HCT116 (cell line): ENCODE measurements around the gene MXD3. TPM values are rescaled to one million over a fixed set of nuclear protein-coding genes. Genes with fewer than 3 reads are reported as not detected.
A peak's percentile ranks its signal among the peaks of the same experiment; 100 is the strongest.

Experiments
- ATAC-seq: fragments of 200-7000 bp; cut with Tn5 transposase; 2 replicates; pipeline ENCODE4 v1.9.1; 2020; ENCODE audit warnings: mild to moderate bottlenecking, moderate library complexity
- BruUV-seq: library from RNA; stranded (reverse); fragments of 400-500 nt; replicated peaks from 2 replicates; lab custom pipeline; 2021; lab: Mats Ljungman, UMichigan
- CTCF ChIA-PET: fragments of 300-600 bp; sonication (Branson Sonifier 250); formaldehyde crosslinking; loops from one replicate; lab custom pipeline; 2021; ENCODE audit warnings: antibody characterized with exemption; lab: Charles Lee
- POLR2A ChIA-PET: fragments of 300-600, 350-600 bp; sonication (Branson Sonifier 250); formaldehyde crosslinking; loops from one replicate; lab custom pipeline; 2021; ENCODE audit warnings: antibody characterized with exemption; lab: Charles Lee
- RAD21 ChIA-PET, 2 experiments: fragments of 300-600 bp; sonication (Branson Sonifier 250); formaldehyde crosslinking; loops; one replicate each; lab custom pipeline; 2023; ENCODE audit warnings: low total read pairs in 2 of 2; ENCODE audit not compliant: uncharacterized antibody in 2 of 2, unreplicated experiment in 2 of 2, low non-redundant PET in 1 of 2; lab: Charles Lee
- DNase-seq: peaks from one replicate; pipeline ENCODE4 v3.0.0-alpha.2; 2010; ENCODE audit warnings: low read depth, low spot score
- H2AFZ ChIP-seq: fragments of 200-600 bp; shearing (Covaris generic), sonication (generic); 2 replicates; pipeline ENCODE4 v1.6.1; 2017; ENCODE audit warnings: low read depth, mixed run types, mixed read lengths, antibody characterized with exemption, low read length; ENCODE audit not compliant: poor library complexity, severe bottlenecking
- H3K27ac ChIP-seq: 2 replicates; pipeline ENCODE4 v1.5.1; 2012; ENCODE audit warnings: low read depth, low read length
- H3K27me3 ChIP-seq: fragments of 200-600 bp; sonication (generic); 2 replicates; pipeline ENCODE4 v1.6.1; 2016; ENCODE audit warnings: mixed run types, low read length, mixed read lengths; ENCODE audit not compliant: insufficient read depth
- H3K36me3 ChIP-seq, 2 experiments: fragments of 200-500 bp in 1 of 2; fragments of 200-600 bp in 1 of 2; sonication (Bioruptor generic) in 1 of 2; sonication (generic) in 1 of 2; 2 replicates each; pipeline versions ENCODE4 v1.5.1 to v1.6.1; 2014 to 2016; ENCODE audit warnings: low read length in 2 of 2, inconsistent platforms in 1 of 2, mixed read lengths in 1 of 2, mixed run types in 1 of 2; ENCODE audit not compliant: insufficient read depth in 2 of 2, control insufficient read depth in 1 of 2
- H3K4me1 ChIP-seq, 2 experiments: fragments of 200-600 bp in 1 of 2; sonication (generic) in 1 of 2; 2 replicates each; pipeline versions ENCODE4 v1.5.1 to v1.6.1; 2012 to 2017; ENCODE audit warnings: low read length in 2 of 2, inconsistent platforms in 1 of 2, mild to moderate bottlenecking in 1 of 2, mixed read lengths in 1 of 2, mixed run types in 1 of 2, moderate library complexity in 1 of 2; ENCODE audit not compliant: insufficient read depth in 2 of 2, control insufficient read depth in 1 of 2
- H3K4me2 ChIP-seq: fragments of 200-600 bp; sonication (generic); 2 replicates; pipeline ENCODE4 v1.6.1; 2017; ENCODE audit warnings: mixed run types, low read length, mixed read lengths
- H3K4me3 ChIP-seq, 2 experiments: fragments of 200-600 bp in 1 of 2; sonication (generic) in 1 of 2; replicated peaks in 1 of 2; 2 replicates each; pipeline ENCODE4 v1.5.1; 2011 to 2016; ENCODE audit warnings: low read length in 2 of 2, control low read depth in 1 of 2, low read depth in 1 of 2, mild to moderate bottlenecking in 1 of 2, mixed read lengths in 1 of 2, mixed run types in 1 of 2
- H3K79me2 ChIP-seq: fragments of 200-600 bp; sonication (generic); 2 replicates; pipeline ENCODE4 v1.6.1; 2017; ENCODE audit warnings: mild to moderate bottlenecking, mixed run types, low read length, moderate library complexity, mixed read lengths; ENCODE audit not compliant: insufficient read depth
- H3K9ac ChIP-seq: fragments of 200-600 bp; sonication (generic); 2 replicates; pipeline ENCODE4 v1.6.1; 2016; ENCODE audit warnings: low read length, mixed read lengths
- H3K9me2 ChIP-seq: fragments of 200-600 bp; sonication (generic), shearing (Covaris generic); 2 replicates; pipeline ENCODE4 v1.6.1; 2017; ENCODE audit warnings: mixed run types, mild to moderate bottlenecking, moderate library complexity; ENCODE audit not compliant: insufficient read depth
- H3K9me3 ChIP-seq, 2 experiments: fragments of 200-500 bp in 1 of 2; fragments of 200-600 bp in 1 of 2; sonication (Bioruptor generic) in 1 of 2; sonication (generic) in 1 of 2; 2 replicates each; pipeline ENCODE4 v1.6.1; 2014 to 2017; ENCODE audit warnings: low read length in 2 of 2, mixed read lengths in 2 of 2, inconsistent platforms in 1 of 2, low read depth in 1 of 2, mild to moderate bottlenecking in 1 of 2, mixed run types in 1 of 2, moderate library complexity in 1 of 2; ENCODE audit not compliant: control insufficient read depth in 1 of 2, insufficient read depth in 1 of 2
- H4K20me1 ChIP-seq: fragments of 200-600 bp; sonication (generic), shearing (Covaris generic); 2 replicates; pipeline ENCODE4 v1.6.1; 2017; ENCODE audit warnings: mixed run types, mild to moderate bottlenecking, moderate library complexity; ENCODE audit not compliant: insufficient read depth
- EGR1 ChIP-seq: IDR thresholded peaks from 2 replicates; pipeline ENCODE4 v1.6.1; 2012; ENCODE audit warnings: low read depth
- ELF1 ChIP-seq: IDR thresholded peaks from 2 replicates; pipeline ENCODE4 v1.6.1; 2012; ENCODE audit warnings: low read depth, borderline replicate concordance
- RAD21 ChIP-seq: IDR thresholded peaks from 2 replicates; pipeline ENCODE4 v1.6.1; 2012; ENCODE audit warnings: low read depth, mild to moderate bottlenecking
- SRF ChIP-seq: IDR thresholded peaks from 2 replicates; pipeline ENCODE4 v1.6.1; 2012; ENCODE audit warnings: low read depth
- ZBTB33 ChIP-seq: IDR thresholded peaks from 2 replicates; pipeline ENCODE4 v1.6.1; 2011; ENCODE audit warnings: mild to moderate bottlenecking, low read length, moderate library complexity; ENCODE audit not compliant: insufficient replicate concordance; ENCODE audit errors: extremely low read depth
- ZNF274 ChIP-seq: fragments of 200-500 bp; sonication (Bioruptor generic); IDR thresholded peaks from 2 replicates; pipeline ENCODE4 v1.6.1; 2014; ENCODE audit warnings: mild to moderate bottlenecking, low read depth, low read length, inconsistent platforms
- intact Hi-C: fragments of 100-400 bp; cut with micrococcal nuclease; formaldehyde crosslinking; loops from 2 replicates; pipeline ENCODE4 v1.10.0; 2022
- total RNA-seq: library from RNA; stranded (reverse); gene quantifications from one replicate; pipeline ENCODE4 v1.2.1, GENCODE V29; 2021; ENCODE audit not compliant: unreplicated experiment

The MXD3 gene
- total RNA-seq, 1 experiment from 2014 or later: 37.6 TPM

GRCh38 chr5:177313561-177314259 lies 2.0 kb upstream of the MXD3 start:
- CTCF ChIA-PET: no interaction called here
- Histone ChIP-seq H4K20me1 (no peaks in the 10 kb centered on the region), H2AFZ (no peak overlapping the region), H3K9ac (peak overlapping the region; percentile 87), H3K4me1 (peaks cover 18 to 52% of the 10 kb centered on the region in 2 experiments), H3K27ac (peak overlapping the region; percentile 82; the same call in 1 of the 2 replicates), H3K9me2 (no peaks in the 10 kb centered on the region), H3K79me2 (no peaks in the 10 kb centered on the region), H3K9me3 (no peaks in the 10 kb centered on the region), H3K36me3 (no peaks in the 10 kb centered on the region), H3K4me3 (no peak overlapping the region; a peak in 1 of 4 replicates), H3K4me2 (peak overlapping the region; percentile 79), H3K27me3 (no peaks in the 10 kb centered on the region)
- RAD21 ChIA-PET: no interaction called here
- no peak for ATAC-seq
- TF ChIP-seq ZBTB33: no peak
- no peak for TF ChIP-seq ELF1
- no peak for TF ChIP-seq EGR1
- no peak for TF ChIP-seq SRF
- no peak for TF ChIP-seq RAD21
- TF ChIP-seq ZNF274: no peak
- no peak for DNase-seq
- POLR2A ChIA-PET: no interaction called here
- BruUV-seq: no TSS peak
- intact Hi-C loops: loop anchor here (5.0 kb wide), 1 partner anchor 184 kb away; the partner anchor contains the start of gene PDLIM7
